ENCODE results near the gene DIP2B.
"Not testable (repeated sequence)": the region's sequence is repeated elsewhere in the genome, so short reads cannot be mapped to it uniquely, and the experiment has no call there.

The DIP2B gene

DNA sequence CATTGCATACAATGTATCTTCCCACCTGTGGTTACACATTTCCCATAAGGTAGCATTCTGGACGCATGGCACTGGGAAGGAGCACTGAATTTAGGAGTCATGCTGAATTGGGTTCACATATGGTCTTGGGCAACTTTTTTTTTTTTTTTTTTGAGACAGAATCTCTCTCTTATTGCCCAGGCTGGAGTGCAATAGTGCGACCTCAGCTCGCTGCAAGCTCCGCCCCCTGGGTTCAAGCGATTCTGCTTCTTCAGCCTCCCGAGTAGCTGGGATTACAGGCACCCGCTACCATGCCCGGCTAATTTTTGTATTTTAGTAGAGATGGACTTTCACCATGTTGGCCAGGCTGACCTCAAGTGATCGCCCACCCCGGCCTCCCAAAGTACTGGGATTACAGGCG, 13.3 kb downstream of the DIP2B start:
- no peak overlapping the region for H3K4me3 ChIP-seq (ENCODE audit: insufficient read depth, low read length, poor library complexity, severe bottlenecking)
- H3K4me2 ChIP-seq (ENCODE audit: low read depth, low read length, poor library complexity, severe bottlenecking) = no peak overlapping the region
- H4K20me1 ChIP-seq (ENCODE audit: low read depth, low read length) = no peaks in the 10 kb centered on the region; the same call in 1 of the 2 replicates
- no peaks in the 10 kb centered on the region for H3K36me3 ChIP-seq (ENCODE audit: low read length)
- H2AFZ ChIP-seq (ENCODE audit: low read depth, low read length, severe bottlenecking) = no peak overlapping the region
- H3K9me3 ChIP-seq (ENCODE audit: insufficient read depth, low read length) = no peaks in the 10 kb centered on the region
- H3K9ac ChIP-seq (ENCODE audit: low read length) = no peak overlapping the region
- H3F3A ChIP-seq (ENCODE audit: insufficient read depth) = peaks cover 12% of the 10 kb centered on the region; the same call in 1 of the 2 replicates
- TF ChIP-seq, protein P1, sequence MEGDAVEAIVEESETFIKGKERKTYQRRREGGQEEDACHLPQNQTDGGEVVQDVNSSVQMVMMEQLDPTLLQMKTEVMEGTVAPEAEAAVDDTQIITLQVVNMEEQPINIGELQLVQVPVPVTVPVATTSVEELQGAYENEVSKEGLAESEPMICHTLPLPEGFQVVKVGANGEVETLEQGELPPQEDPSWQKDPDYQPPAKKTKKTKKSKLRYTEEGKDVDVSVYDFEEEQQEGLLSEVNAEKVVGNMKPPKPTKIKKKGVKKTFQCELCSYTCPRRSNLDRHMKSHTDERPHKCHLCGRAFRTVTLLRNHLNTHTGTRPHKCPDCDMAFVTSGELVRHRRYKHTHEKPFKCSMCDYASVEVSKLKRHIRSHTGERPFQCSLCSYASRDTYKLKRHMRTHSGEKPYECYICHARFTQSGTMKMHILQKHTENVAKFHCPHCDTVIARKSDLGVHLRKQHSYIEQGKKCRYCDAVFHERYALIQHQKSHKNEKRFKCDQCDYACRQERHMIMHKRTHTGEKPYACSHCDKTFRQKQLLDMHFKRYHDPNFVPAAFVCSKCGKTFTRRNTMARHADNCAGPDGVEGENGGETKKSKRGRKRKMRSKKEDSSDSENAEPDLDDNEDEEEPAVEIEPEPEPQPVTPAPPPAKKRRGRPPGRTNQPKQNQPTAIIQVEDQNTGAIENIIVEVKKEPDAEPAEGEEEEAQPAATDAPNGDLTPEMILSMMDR (IDR thresholded peaks at IDR 0.05; ENCODE audit: insufficient read depth, low read length, poor library complexity, severe bottlenecking) = no peak
- no peak for TF ChIP-seq EZH2phosphoT487 (conservative IDR thresholded peaks at IDR 0.05; ENCODE audit: low read length)
- no peaks in the 10 kb centered on the region for H3K27me3 ChIP-seq (ENCODE audit: low read length)
- peaks cover 44% of the 10 kb centered on the region for H3K79me2 ChIP-seq (ENCODE audit: insufficient read depth, low read length)
- H3K9me2 ChIP-seq (replicated peaks; ENCODE audit: insufficient read depth, low read length) = no peaks in the 10 kb centered on the region
- no peak overlapping the region for H3K27ac ChIP-seq (ENCODE audit: low read depth, low read length)

GRCh38 chr12:50519353-50519752, 14.6 kb downstream of the DIP2B start:
- H3K4me2 ChIP-seq (ENCODE audit: low read depth, low read length, poor library complexity, severe bottlenecking) = no peak overlapping the region
- no peaks in the 10 kb centered on the region for H3K27me3 ChIP-seq (ENCODE audit: low read length)
- no peak overlapping the region for H3K9ac ChIP-seq (ENCODE audit: low read length)
- H3F3A ChIP-seq (ENCODE audit: insufficient read depth) = peaks cover 12% of the 10 kb centered on the region; the same call in 1 of the 2 replicates
- H3K9me2 ChIP-seq (replicated peaks; ENCODE audit: insufficient read depth, low read length) = no peaks in the 10 kb centered on the region
- no peak overlapping the region for H3K4me3 ChIP-seq (ENCODE audit: insufficient read depth, low read length, poor library complexity, severe bottlenecking)
- no peak for TF ChIP-seq EZH2phosphoT487 (conservative IDR thresholded peaks at IDR 0.05; ENCODE audit: low read length)
- TF ChIP-seq, protein P1 (IDR thresholded peaks at IDR 0.05; ENCODE audit: insufficient read depth, low read length, poor library complexity, severe bottlenecking) = no peak
- no peak overlapping the region for H3K27ac ChIP-seq (ENCODE audit: low read depth, low read length)
- no peaks in the 10 kb centered on the region; the same call in 1 of the 2 replicates for H4K20me1 ChIP-seq (ENCODE audit: low read depth, low read length)
- H3K9me3 ChIP-seq (ENCODE audit: insufficient read depth, low read length) = no peaks in the 10 kb centered on the region
- H2AFZ ChIP-seq (ENCODE audit: low read depth, low read length, severe bottlenecking) = no peak overlapping the region
- H3K36me3 ChIP-seq (ENCODE audit: low read length) = no peaks in the 10 kb centered on the region
- H3K79me2 ChIP-seq (ENCODE audit: insufficient read depth, low read length) = peaks cover 49% of the 10 kb centered on the region

DNA sequence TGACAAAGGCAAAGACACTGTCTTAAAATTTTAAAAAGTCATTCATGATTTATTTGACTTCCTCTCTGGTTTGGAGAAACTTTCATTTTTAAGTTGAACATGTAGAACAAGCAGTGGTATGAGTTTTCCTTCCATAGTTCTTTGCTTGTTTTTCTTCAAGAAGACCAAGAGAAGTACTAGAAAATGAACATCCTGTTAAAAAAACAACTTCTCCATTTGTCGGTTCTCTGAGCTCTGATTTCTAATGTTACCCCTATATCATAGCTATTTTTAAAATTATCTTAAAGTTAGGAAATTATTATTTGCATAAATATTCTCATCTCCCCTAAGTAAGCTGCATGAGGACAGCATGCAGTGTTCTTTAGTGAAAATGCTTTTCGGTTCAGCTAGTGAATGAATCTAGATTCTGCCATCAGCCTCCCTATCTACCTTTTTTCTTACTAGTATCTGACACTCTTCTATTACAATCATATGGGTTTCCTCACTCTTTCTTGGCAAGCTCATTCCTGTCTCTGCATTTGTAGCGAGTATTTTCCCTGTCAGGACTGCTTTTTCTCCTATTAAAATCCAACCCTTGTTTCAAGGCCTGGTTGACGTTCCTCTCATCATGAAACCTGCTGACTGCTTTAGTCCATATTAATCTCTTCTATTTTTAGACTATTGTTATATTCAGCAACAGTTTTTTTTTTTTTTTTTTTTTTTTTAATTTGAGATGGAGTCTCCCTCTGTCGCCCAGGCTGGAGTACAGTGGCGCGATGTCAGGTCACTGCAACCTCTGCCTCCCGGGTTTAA, 15.8 kb downstream of the DIP2B start:
- no peak for TF ChIP-seq EZH2phosphoT487 (conservative IDR thresholded peaks at IDR 0.05; ENCODE audit: low read length)
- TF ChIP-seq, protein P1 (IDR thresholded peaks at IDR 0.05; ENCODE audit: insufficient read depth, low read length, poor library complexity, severe bottlenecking) = no peak
- H3K36me3 ChIP-seq (ENCODE audit: low read length) = no peaks in the 10 kb centered on the region
- no peak overlapping the region for H2AFZ ChIP-seq (ENCODE audit: low read depth, low read length, severe bottlenecking)
- no peak overlapping the region for H3K9ac ChIP-seq (ENCODE audit: low read length)
- no peaks in the 10 kb centered on the region for H3K9me3 ChIP-seq (ENCODE audit: insufficient read depth, low read length)
- H3F3A ChIP-seq (ENCODE audit: insufficient read depth) = peaks cover 12% of the 10 kb centered on the region; the same call in 1 of the 2 replicates
- H4K20me1 ChIP-seq (ENCODE audit: low read depth, low read length) = no peaks in the 10 kb centered on the region; the same call in 1 of the 2 replicates
- peak overlapping the region; percentile 28 for H3K4me2 ChIP-seq (ENCODE audit: low read depth, low read length, poor library complexity, severe bottlenecking)
- H3K4me3 ChIP-seq (ENCODE audit: insufficient read depth, low read length, poor library complexity, severe bottlenecking) = no peak overlapping the region
- H3K27me3 ChIP-seq (ENCODE audit: low read length) = no peaks in the 10 kb centered on the region
- peak overlapping the region; percentile 29 for H3K27ac ChIP-seq (ENCODE audit: low read depth, low read length)
- H3K9me2 ChIP-seq (replicated peaks; ENCODE audit: insufficient read depth, low read length) = no peaks in the 10 kb centered on the region
- H3K79me2 ChIP-seq (ENCODE audit: insufficient read depth, low read length) = peaks cover 49% of the 10 kb centered on the region

- not testable (repeated sequence) for H3K4me3 ChIP-seq (ENCODE audit: insufficient read depth, low read length, poor library complexity, severe bottlenecking); H2AFZ ChIP-seq (ENCODE audit: low read depth, low read length, severe bottlenecking); H3K4me2 ChIP-seq (ENCODE audit: low read depth, low read length, poor library complexity, severe bottlenecking); H3K36me3 ChIP-seq (ENCODE audit: low read length); H3K27ac ChIP-seq (ENCODE audit: low read depth, low read length); H3K9me3 ChIP-seq (ENCODE audit: insufficient read depth, low read length); H3K27me3 ChIP-seq (ENCODE audit: low read length); H3K9me2 ChIP-seq (replicated peaks; ENCODE audit: insufficient read depth, low read length); H4K20me1 ChIP-seq (ENCODE audit: low read depth, low read length); H3K9ac ChIP-seq (ENCODE audit: low read length)
- Histone ChIP-seq H3K79me2 (ENCODE audit: insufficient read depth, low read length) (peaks cover 44% of the 10 kb centered on the region), H3F3A (ENCODE audit: insufficient read depth) (peaks cover 12% of the 10 kb centered on the region; the same call in 1 of the 2 replicates)
Measured at GRCh38 chr12:50521781-50522180, 17.0 kb downstream of the DIP2B start.

Data from SU-DHL-6 (cell line).